Amygdala (tissue), 56 donors: ENCODE measurements around the gene COL19A1.

Source experiments
- DNase-seq, 56 donors: peaks; one replicate each; lab custom pipeline; 2025; lab: John Stamatoyannopoulos, UW

Gene COL19A1

DNA sequence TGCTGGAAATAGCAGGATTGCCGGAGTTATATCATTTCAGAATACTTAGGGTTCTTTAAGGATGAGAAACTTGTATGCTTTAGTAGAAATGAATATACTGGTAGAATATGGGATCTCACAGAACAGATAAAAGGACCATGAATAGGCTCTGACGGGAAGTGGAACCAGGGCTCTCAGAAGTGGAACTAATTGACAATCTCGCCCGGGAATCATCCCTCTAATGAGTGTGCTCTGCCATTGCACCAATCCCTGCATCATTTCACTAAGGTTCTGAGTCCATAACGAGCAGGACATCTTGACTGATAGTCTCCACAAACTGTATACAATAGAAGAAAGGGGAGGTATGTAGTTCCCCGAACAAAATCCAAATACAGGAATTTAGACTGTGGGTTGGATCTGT lies 286.4 kb downstream of the COL19A1 start:
- DNase-seq: no peak

DNA sequence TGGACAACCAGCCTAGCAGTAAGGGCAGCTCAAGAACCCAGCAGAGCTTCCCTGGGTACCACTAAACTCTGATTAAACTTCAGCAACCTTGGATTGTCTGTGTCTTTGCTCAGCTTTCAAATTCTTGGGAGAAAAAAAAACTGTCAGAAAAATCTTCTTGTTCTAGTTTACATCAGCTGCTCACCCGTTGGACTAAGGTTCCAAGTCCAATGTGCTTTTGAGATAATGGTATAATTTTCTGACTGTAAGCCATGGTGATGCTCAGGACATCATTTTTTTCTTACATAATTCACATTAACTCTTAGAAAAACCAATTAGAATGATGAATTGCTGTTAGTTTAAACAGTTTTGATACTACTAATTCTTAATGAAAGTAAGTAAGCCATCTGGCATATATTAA lies 290.7 kb downstream of the COL19A1 start:
- DNase-seq: no peak

DNA sequence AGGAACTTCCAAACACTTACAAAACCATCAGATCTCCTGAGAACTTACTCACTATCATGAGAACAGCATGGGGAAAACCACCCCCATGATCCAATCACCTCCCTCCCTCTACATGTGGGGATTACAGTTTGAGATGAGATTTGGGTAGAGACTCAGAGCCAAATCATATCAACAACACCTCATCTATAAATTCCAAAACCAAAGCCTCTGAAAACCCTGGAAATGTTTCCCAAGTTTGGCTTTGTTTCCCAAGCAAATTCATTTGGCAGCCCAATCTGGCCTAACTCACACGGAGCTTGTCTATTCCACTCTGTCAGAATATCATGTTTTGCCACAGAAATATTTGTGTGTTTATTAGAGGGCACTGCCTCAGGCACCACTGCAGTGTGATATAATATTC lies 293.9 kb downstream of the COL19A1 start:
- no peak for DNase-seq

GRCh38 chr6:70162972-70163371 lies 296.6 kb downstream of the COL19A1 start:
- no peak for DNase-seq

DNA sequence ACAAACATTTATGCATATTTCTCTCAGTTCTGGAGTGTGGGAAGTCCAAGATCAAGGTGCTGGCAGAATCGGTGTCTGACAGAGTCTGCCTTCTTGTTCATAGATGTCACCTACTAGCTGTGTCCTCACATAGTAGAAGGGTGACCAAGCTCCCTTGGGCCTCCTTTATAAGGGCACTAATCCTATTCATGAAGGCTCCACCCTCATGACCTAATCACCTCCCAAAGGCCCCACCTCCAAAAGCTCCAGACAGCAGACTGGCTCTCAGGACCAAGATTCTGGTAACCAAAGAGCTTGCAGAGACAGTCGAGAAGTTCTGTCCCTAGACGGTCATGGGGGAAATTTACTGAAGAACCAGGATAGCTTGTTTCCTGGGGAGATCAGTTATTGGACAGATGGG lies 297.4 kb downstream of the COL19A1 start:
- no peak for DNase-seq

DNA sequence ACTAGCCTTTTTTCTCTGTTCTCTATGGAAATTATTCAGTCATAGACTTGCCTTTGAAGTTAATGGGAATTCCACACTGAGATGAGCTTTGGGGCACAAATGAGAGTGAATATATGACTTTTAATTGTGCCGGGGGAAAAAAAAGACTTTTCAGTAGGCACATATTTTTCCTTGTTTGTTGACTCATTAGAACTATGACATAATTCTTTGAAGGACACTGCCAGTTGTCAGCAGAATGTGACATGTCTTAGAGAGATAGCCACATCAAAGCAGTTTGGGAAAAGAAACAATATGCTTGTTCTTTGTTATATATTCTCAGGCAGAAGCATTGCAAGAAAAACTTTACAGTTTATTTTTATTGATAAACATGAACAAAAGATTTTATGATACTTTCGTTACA lies 298.2 kb downstream of the COL19A1 start:
- DNase-seq: no peak

- DNase-seq: peak in 49 of 56 donors; percentile 1 to 69 (median 24)
These were observed 300.0 kb downstream of the COL19A1 start for GRCh38 chr6:70166088-70166958.

DNA sequence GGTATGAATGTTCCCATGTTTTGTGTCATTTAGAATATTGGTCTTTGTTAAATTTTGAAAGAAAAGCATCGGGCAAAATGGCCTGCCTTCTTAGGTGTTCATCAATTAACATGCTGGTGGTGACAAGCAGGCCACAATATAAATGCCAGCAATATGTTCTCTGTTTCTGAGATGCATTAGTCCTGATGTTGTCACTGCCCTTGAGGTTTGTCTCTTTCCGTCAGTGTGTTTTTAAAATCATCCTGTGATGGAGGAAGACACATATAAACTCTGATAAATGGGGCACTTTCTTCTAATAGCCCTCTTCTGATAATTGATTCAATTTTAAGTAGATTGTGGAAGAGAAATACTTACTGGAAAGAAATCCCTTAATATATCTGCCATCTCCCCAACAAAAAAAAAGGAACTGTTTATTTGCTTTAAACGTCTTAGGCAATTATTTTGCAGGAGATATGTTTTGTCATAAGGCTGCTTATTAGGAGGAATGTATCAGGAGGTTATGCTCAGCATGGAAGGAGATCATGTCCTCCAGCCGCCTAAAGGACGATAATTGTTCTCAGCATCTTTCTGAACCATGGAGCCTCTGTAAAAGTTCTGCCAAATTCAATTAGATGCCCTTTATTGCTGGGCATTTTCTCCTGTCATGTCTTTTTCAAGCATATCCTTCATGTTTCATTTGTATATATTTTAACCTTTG lies 302.5 kb downstream of the COL19A1 start:
- no peak for DNase-seq

DNA sequence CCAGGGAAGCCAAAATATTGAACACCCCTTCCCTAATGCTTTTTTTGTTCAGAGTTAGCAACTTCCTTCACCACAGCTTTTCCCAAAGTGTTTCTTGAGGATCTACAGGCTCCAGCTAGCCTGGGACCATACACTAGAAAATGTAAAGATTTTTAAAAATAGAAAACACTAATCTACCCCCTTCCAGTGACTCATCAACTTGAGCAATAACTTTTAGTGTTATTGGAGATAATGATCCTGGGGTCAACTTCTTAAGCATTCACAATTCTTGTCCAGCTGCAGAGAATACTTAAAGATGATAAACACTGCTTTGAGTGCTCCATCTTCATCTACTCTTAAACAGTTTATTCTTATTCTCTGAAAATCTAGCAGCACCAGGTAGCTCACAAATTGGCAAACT lies 304.9 kb downstream of the COL19A1 start:
- no peak for DNase-seq

DNA sequence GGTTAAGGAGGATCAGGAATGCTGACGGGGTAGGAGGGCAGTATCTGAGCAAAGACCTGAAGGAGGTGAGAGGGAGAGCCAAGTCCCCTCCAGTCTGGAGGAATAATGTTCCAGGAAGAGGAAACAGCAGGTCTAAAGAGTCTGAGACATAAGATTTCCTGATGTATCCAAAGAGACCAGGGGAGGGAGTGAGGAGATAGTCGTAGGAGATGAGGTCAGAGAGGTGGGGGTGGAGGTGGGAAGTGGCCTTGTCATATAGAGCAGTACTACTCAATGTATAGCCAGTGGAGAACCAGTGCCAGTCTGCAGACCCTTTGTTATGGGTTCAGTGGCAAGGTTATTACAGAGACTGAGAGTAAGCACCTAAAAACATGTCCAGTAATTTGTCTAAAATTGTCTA lies 305.9 kb downstream of the COL19A1 start:
- no peak for DNase-seq

GRCh38 chr6:70175770-70176169 lies 309.4 kb downstream of the COL19A1 start:
- no peak for DNase-seq

DNA sequence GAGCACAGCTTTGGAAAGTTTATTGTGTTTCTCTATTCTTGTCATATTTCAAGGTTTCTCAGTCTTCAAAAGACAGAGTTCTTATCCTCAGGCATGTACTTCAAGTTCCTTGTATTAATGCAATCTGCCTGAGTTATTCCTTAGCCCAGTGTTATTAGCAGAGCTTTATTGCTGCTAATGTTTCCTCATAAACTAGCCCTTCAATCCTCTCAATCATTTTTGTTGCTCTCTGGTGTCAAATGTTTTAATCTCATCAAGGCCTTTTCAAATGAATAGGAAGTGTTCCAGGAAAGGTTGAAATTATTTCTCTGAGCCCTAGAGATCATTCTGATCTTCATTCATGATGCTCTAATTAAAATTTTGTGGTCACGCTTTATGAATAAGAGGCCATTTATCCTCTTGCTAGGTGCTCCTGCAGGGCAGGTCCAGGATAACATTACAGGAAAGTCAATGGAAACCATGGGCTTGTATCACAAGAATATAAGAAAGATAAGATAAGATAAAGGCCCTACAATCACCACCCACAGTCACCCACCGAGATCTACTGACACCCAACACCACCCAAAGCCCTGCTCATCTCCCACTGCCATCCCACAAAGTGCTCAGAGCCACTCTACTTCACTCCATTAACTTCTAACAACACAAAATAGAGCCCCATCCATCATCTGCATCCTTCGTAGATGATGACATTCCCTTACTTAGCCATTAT lies 310.6 kb downstream of the COL19A1 start:
- DNase-seq: no peak

DNA sequence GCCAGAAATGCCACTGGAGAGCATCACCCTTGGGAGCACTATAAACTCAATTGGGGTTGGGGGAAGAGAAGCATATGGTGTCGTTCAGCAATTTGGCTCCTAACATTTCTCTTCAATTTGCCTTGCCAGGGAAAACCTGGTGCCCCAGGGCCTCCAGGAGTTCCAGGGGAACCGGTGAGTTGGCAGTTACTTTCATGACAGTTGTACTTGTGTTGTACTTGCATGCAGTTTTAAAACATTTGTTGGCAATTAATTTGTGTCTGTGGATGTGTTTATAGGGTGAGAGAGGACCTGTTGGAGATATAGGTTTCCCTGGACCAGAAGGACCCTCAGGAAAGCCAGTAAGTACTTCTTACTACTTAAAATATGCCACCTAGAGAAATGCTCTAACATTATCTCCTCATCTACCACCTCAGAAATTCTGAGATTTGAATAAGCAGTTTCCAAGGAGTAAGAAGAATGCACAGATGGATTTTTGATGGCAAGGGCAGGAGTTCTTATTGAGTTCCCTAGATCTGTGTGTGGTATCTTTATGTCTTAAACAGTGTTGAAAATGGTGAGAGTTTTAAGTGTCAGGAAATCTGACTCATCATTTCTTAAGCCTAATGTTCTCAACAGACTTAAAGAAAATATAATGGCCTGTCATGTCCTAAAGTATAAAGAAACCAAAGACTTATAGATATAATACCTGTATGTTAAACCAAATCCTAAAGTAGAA lies 314.0 kb downstream of the COL19A1 start:
- no peak for DNase-seq

GRCh38 chr6:70180901-70181599 lies 314.7 kb downstream of the COL19A1 start:
- DNase-seq: no peak

- no peak for DNase-seq
These were observed 317.2 kb downstream of the COL19A1 start for GRCh38 chr6:70183538-70183937.

DNA sequence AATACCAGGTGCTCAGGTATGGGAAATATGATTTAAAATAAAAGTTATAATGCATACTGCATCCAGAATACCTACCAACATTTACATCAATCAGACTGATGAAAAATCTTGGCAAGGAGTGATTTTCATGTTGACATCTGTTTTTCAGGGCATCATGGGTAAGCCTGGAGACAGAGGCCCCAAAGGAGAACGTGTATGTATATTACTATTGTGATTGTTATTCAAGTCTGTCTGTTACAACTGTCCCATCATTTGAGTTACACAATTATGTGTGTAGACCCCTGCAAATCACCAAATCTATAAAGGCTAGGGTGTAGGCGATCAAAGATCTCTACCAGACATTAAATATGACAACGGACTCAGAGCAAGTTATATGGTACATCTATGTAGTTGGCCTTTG lies 318.4 kb downstream of the COL19A1 start:
- no peak for DNase-seq

DNA sequence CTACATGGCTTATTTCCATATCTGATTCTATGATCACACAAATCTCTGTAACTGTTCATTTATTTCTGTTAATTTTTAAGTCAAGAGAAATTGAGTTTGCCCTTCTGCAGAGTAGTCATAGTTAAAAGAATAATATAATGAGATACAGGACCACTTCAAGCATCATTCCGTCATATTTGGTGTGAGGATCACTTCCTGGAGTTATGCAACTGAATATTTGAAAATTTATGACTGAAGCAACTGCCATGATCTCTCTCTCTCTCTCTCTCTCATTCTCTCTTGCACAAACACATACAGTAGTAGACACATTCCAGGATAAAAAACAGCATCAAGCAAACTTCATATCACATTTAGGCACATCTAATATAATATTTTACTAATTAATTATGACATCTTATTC lies 320.1 kb downstream of the COL19A1 start:
- DNase-seq: no peak

DNA sequence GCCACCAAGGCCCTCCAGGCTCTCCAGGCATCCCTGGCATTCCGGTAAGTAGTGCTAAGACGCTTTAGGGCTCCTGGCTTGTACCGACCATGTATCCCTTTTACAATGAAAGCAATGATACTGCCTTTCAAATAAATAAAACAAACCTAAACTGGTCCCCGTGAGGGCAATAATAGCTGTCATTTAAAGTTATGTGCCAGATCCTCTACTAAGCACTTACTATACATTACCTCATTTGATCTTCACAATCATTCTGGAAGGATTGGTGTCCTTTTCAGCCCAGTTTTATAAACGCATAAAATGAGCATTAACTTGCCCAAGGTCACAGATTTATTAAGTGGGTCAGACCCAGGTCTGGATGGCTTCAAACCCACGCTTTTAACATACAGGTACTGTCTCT lies 321.8 kb downstream of the COL19A1 start:
- DNase-seq: no peak

DNA sequence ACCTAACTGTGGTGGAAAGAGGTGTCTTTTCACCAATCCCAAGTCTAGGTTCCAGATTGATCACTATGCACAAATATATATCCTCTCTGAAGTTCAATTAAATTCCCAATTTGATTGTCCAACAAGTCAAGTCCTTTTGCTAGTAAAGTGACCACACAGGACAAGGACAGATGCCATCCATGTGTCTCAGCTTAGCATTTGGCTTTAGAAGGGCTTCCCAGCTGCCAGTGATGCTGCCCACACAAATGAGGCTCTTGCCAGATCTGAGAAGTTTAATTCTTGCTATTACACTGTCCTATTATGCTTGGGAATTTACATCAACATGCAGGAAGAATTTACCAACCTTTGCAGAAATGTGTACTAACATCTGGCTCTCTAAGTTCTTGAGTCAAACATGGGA lies 328.1 kb downstream of the COL19A1 start:
- DNase-seq: no peak

GRCh38 chr6:70196531-70196930 lies 330.2 kb downstream of the COL19A1 start:
- no peak for DNase-seq
